SK-N-SH (cell line): ENCODE measurements around the gene JPH3. TPM values are rescaled to one million over a fixed set of nuclear protein-coding genes. Genes with fewer than 3 reads are reported as not detected.

Source experiments
- CTCF ChIA-PET: fragments of 300-600, 350-600 bp; formaldehyde crosslinking; extraction: SDS; loops from one replicate; lab custom pipeline; 2021; lab: Yijun Ruan, JAX
- POLR2A ChIA-PET: fragments of 350-600 bp; sonication (Branson Sonifier 250); formaldehyde crosslinking; extraction: SDS; loops from one replicate; lab custom pipeline; 2020; ENCODE audit warnings: antibody characterized with exemption, inconsistent platforms; lab: Yijun Ruan, JAX
- DNase-seq: peaks from one replicate; pipeline ENCODE4 v3.0.0; 2012
- H2AFZ ChIP-seq: fragments of 200-600 bp; sonication (generic); 2 replicates; pipeline ENCODE4 v1.8.1; 2016; ENCODE audit warnings: antibody characterized with exemption, mild to moderate bottlenecking, low read depth
- H3F3A ChIP-seq: fragments of 200-600 bp; sonication (generic); replicated peaks from 2 replicates; pipeline ENCODE3; 2016; ENCODE audit warnings: antibody characterized with exemption, mild to moderate bottlenecking; ENCODE audit not compliant: insufficient read depth
- H3K27ac ChIP-seq, 2 experiments: fragments of 200-500 bp in 1 of 2; fragments of 200-600 bp in 1 of 2; sonication (Bioruptor generic) in 1 of 2; sonication (generic), shearing (Covaris generic) in 1 of 2; 2 replicates each; pipeline versions ENCODE4 v1.5.1 to v1.6.1; 2014 to 2016; ENCODE audit warnings: low read depth in 2 of 2, inconsistent platforms in 1 of 2, low read length in 1 of 2, mild to moderate bottlenecking in 1 of 2, mixed read lengths in 1 of 2
- H3K27me3 ChIP-seq: fragments of 200-600 bp; sonication (generic), shearing (Covaris generic); 2 replicates; pipeline ENCODE4 v1.6.1; 2016; ENCODE audit warnings: mixed run types; ENCODE audit not compliant: insufficient read depth
- H3K36me3 ChIP-seq, 2 experiments: fragments of 200-500 bp in 1 of 2; fragments of 200-600 bp in 1 of 2; sonication (Bioruptor generic) in 1 of 2; sonication (generic) in 1 of 2; replicated peaks in 1 of 2; 2 replicates each; pipeline versions ENCODE3 to v1.5.1; 2014 to 2016; ENCODE audit warnings: low read length in 1 of 2, mild to moderate bottlenecking in 1 of 2; ENCODE audit not compliant: insufficient read depth in 2 of 2, control insufficient read depth in 1 of 2
- H3K4me1 ChIP-seq, 2 experiments: fragments of 200-500 bp in 1 of 2; fragments of 200-600 bp in 1 of 2; sonication (Bioruptor generic) in 1 of 2; sonication (generic), shearing (Covaris generic) in 1 of 2; 2 replicates each; pipeline versions ENCODE4 v1.5.1 to v1.6.1; 2014 to 2016; ENCODE audit warnings: low read depth in 1 of 2, low read length in 1 of 2, mixed run types in 1 of 2; ENCODE audit not compliant: insufficient read depth in 2 of 2, control insufficient read depth in 1 of 2
- H3K4me2 ChIP-seq: fragments of 200-600 bp; sonication (generic), shearing (Covaris generic); 2 replicates; pipeline ENCODE4 v1.6.1; 2017; ENCODE audit warnings: mixed run types
- H3K4me3 ChIP-seq, 2 experiments: fragments of 200-500 bp in 1 of 2; fragments of 200-600 bp in 1 of 2; sonication (Bioruptor generic) in 1 of 2; sonication (generic), shearing (Covaris generic) in 1 of 2; 2 replicates each; pipeline versions ENCODE4 v1.5.1 to v1.8.1; 2014 to 2016; ENCODE audit warnings: low read depth in 2 of 2, inconsistent platforms in 1 of 2, low read length in 1 of 2, mild to moderate bottlenecking in 1 of 2, mixed read lengths in 1 of 2, moderate library complexity in 1 of 2
- H3K79me2 ChIP-seq: fragments of 200-600 bp; sonication (generic); 2 replicates; pipeline ENCODE4 v1.8.1; 2017; ENCODE audit warnings: mild to moderate bottlenecking; ENCODE audit not compliant: insufficient read depth
- H3K9ac ChIP-seq: fragments of 200-600 bp; sonication (generic); 2 replicates; pipeline ENCODE4 v1.6.1; 2017; ENCODE audit warnings: mixed run types
- H3K9me2 ChIP-seq: fragments of 200-600 bp; sonication (generic); 2 replicates; pipeline ENCODE4 v1.6.1; 2017; ENCODE audit warnings: mixed run types
- H3K9me3 ChIP-seq: fragments of 200-600 bp; sonication (generic); 2 replicates; pipeline ENCODE4 v1.6.1; 2017; ENCODE audit warnings: mixed run types, mild to moderate bottlenecking, moderate library complexity
- H4K20me1 ChIP-seq: fragments of 200-600 bp; sonication (generic); 2 replicates; pipeline ENCODE4 v1.6.1; 2017; ENCODE audit warnings: mild to moderate bottlenecking, mixed run types; ENCODE audit not compliant: insufficient read depth
- IRF3 ChIP-seq: fragments of 150-350 bp; IDR thresholded peaks from 2 replicates; pipeline ENCODE4 v1.6.1; 2016; ENCODE audit warnings: mild to moderate bottlenecking, low read depth, low read length
- MAX ChIP-seq: IDR thresholded peaks from 2 replicates; pipeline ENCODE4 v1.4.0; 2012; ENCODE audit warnings: low read depth
- MXI1 ChIP-seq: IDR thresholded peaks from 2 replicates; pipeline ENCODE4 v1.6.1; 2012; ENCODE audit warnings: mild to moderate bottlenecking, low read depth, low read length, improper control_type of control experiment
- RAD21 ChIP-seq: IDR thresholded peaks from 2 replicates; pipeline ENCODE4 v1.6.1; 2012; ENCODE audit warnings: mild to moderate bottlenecking, low read length
- RCOR1 ChIP-seq: fragments of 150-350 bp; IDR thresholded peaks from 2 replicates; pipeline ENCODE4 v1.6.1; 2017; ENCODE audit warnings: antibody characterized with exemption, low read length
- RFX5 ChIP-seq: IDR thresholded peaks from 2 replicates; pipeline ENCODE4 v1.6.1; 2012; ENCODE audit warnings: mild to moderate bottlenecking, improper control_type of control experiment, low read length
- RXRA ChIP-seq: IDR thresholded peaks from 2 replicates; pipeline ENCODE4 v1.4.0; 2012; ENCODE audit warnings: low read depth, mild to moderate bottlenecking, borderline replicate concordance
- SIN3A ChIP-seq: IDR thresholded peaks from 2 replicates; pipeline ENCODE4 v1.6.1; 2012; ENCODE audit warnings: low read depth, mild to moderate bottlenecking, low read length, moderate library complexity, borderline replicate concordance
- SMC3 ChIP-seq: IDR thresholded peaks from 2 replicates; pipeline ENCODE4 v1.6.1; 2012; ENCODE audit warnings: low read depth, low read length, improper control_type of control experiment
- TCF12 ChIP-seq: IDR thresholded peaks from 2 replicates; pipeline ENCODE4 v1.4.0; 2012
- USF1 ChIP-seq: IDR thresholded peaks from 2 replicates; pipeline ENCODE4 v1.4.0; 2012; ENCODE audit warnings: low read depth, borderline replicate concordance
- WGBS: methylation state at CpG from one replicate; pipeline ENCODE4 v1.1.6; 2017; ENCODE audit warnings: low lambda C conversion rate; 5-methylcytosine and 5-hydroxymethylcytosine counted together
- polyA plus RNA-seq, 3 experiments: library from polyadenylated mRNA; depleted of rRNA; stranded (reverse); fragments of >200 nt; gene quantifications; 2 replicates each; pipeline ENCODE4 v1.2.3, GENCODE V29; 2012

Gene JPH3
- polyA plus RNA-seq, 1 of the 3 experiments (the other 2 are of a cell fraction), result 0.25 TPM

- no peak for TF ChIP-seq RXRA
- TF ChIP-seq RFX5, result no peak
- no peak for TF ChIP-seq MAX
- Histone ChIP-seq H3K4me1 (no peaks in the 10 kb centered on the region), H3K27me3 (no peaks in the 10 kb centered on the region; the same call in 1 of the 2 replicates), H3K27ac (no peak overlapping the region), H3F3A (no peaks in the 10 kb centered on the region), H3K9me3 (no peaks in the 10 kb centered on the region), H4K20me1 (no peaks in the 10 kb centered on the region), H3K9ac (no peak overlapping the region), H3K79me2 (no peaks in the 10 kb centered on the region), H3K4me2 (no peak overlapping the region), H3K9me2 (no peaks in the 10 kb centered on the region), H2AFZ (no peak overlapping the region), H3K36me3 (no peaks in the 10 kb centered on the region), H3K4me3 (no peak overlapping the region)
- DNase-seq, result no peak
- 49% methylated on average over 8 of the region's 16 CpGs for WGBS
- ChIA-PET CTCF (interaction anchor here (1.1 to 1.7 kb wide), 3 partner anchors 14 to 78 kb away, joined by 3 to 5 read pairs (median 3); no protein-coding TSS in a partner anchor), POLR2A (no interaction called here)
Observed at GRCh38 chr16:87666919-87667318, 64.6 kb downstream of the JPH3 start.

- no peak overlapping the region for H3K4me3 ChIP-seq
- 62% methylated on average over 5 of the region's 7 CpGs for WGBS
- H3K4me2 ChIP-seq, result no peak overlapping the region
- H3K36me3 ChIP-seq, result no peaks in the 10 kb centered on the region
- H3K9ac ChIP-seq, result no peak overlapping the region
- no peaks in the 10 kb centered on the region for H3K4me1 ChIP-seq
- no peak for DNase-seq
- TF ChIP-seq RCOR1 (no peak), TCF12 (no peak), SMC3 (no peak), MXI1 (no peak), IRF3 (no peak), USF1 (no peak), RAD21 (no peak), SIN3A (no peak)
- no peaks in the 10 kb centered on the region for H3F3A ChIP-seq
- ChIA-PET POLR2A (no interaction called here), CTCF (interaction anchor here (1.1 to 2.0 kb wide), 4 partner anchors 11 to 78 kb away, joined by 3 to 5 read pairs (median 4); no protein-coding TSS in a partner anchor)
- H3K27ac ChIP-seq, result no peak overlapping the region
- H4K20me1 ChIP-seq, result no peaks in the 10 kb centered on the region
- no peaks in the 10 kb centered on the region for H3K9me2 ChIP-seq
- H3K79me2 ChIP-seq, result no peaks in the 10 kb centered on the region
- H2AFZ ChIP-seq, result no peak overlapping the region
- no peaks in the 10 kb centered on the region; the same call in 1 of the 2 replicates for H3K27me3 ChIP-seq
- no peaks in the 10 kb centered on the region for H3K9me3 ChIP-seq
Observed at GRCh38 chr16:87667443-87667842, 65.1 kb downstream of the JPH3 start.
